ENCODE results near the gene SLC7A6. TPM values are rescaled to one million over a fixed set of nuclear protein-coding genes. Genes with fewer than 3 reads are reported as not detected.

The SLC7A6 gene
- total RNA-seq, 2 donors from 2014 or later = 12.8 to 30.5 TPM

DNA sequence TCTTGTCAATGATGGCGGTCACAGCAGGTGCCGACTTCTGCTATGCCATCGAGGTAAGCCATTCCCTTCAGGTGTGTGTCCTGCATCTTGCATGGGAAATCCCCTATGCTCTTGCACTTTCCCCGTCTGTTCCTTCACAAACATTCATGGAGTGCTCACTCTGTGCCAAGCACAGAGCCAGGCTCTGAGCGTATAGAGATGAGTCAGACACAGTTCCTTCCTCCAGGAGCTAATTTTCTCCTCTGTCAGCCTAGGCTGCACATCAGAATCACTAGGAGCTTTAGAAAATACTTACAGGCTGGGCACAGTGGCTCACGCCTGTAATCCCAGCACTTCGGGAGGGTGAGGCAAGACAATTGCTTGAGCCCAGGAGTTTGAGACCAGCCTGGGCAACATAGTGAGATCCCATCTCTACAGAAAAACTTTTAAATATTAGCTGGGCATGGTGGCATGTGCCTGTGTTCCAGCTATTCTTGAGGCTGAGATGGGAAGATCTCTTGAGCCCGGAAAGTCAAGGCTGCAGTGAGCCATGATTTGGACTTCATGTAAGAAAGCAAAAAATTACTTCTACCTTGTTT lies 60.5 kb downstream of the SLC7A6 start:
- no peaks in the 10 kb centered on the region for H3K4me1 ChIP-seq (replicated peaks)
- DNase-seq (ENCODE audit: low spot score) = no peak
- 92% methylated on average over 8 of the region's 8 CpGs for WGBS
- peaks cover 0 to 9% of the 10 kb centered on the region in 2 donors for H3K36me3 ChIP-seq
- no peaks in the 10 kb centered on the region for H3K9me3 ChIP-seq
- intact Hi-C loops (cut with DNase I) = loop anchor here (5.0 kb wide), 1 partner anchor 83 kb away; no protein-coding TSS in a partner anchor
- no peak overlapping the region for H3K27ac ChIP-seq
- H3K4me3 ChIP-seq = no peak overlapping the region
- H3K27me3 ChIP-seq (replicated peaks; ENCODE audit: insufficient read depth) = no peaks in the 10 kb centered on the region
- TF ChIP-seq POLR2AphosphoS5 (IDR thresholded peaks at IDR 0.05) (no peak), POLR2A (IDR thresholded peaks at IDR 0.05) (no peak)
- TF ChIP-seq, protein P1, sequence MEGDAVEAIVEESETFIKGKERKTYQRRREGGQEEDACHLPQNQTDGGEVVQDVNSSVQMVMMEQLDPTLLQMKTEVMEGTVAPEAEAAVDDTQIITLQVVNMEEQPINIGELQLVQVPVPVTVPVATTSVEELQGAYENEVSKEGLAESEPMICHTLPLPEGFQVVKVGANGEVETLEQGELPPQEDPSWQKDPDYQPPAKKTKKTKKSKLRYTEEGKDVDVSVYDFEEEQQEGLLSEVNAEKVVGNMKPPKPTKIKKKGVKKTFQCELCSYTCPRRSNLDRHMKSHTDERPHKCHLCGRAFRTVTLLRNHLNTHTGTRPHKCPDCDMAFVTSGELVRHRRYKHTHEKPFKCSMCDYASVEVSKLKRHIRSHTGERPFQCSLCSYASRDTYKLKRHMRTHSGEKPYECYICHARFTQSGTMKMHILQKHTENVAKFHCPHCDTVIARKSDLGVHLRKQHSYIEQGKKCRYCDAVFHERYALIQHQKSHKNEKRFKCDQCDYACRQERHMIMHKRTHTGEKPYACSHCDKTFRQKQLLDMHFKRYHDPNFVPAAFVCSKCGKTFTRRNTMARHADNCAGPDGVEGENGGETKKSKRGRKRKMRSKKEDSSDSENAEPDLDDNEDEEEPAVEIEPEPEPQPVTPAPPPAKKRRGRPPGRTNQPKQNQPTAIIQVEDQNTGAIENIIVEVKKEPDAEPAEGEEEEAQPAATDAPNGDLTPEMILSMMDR (IDR thresholded peaks at IDR 0.05) = no peak

DNA sequence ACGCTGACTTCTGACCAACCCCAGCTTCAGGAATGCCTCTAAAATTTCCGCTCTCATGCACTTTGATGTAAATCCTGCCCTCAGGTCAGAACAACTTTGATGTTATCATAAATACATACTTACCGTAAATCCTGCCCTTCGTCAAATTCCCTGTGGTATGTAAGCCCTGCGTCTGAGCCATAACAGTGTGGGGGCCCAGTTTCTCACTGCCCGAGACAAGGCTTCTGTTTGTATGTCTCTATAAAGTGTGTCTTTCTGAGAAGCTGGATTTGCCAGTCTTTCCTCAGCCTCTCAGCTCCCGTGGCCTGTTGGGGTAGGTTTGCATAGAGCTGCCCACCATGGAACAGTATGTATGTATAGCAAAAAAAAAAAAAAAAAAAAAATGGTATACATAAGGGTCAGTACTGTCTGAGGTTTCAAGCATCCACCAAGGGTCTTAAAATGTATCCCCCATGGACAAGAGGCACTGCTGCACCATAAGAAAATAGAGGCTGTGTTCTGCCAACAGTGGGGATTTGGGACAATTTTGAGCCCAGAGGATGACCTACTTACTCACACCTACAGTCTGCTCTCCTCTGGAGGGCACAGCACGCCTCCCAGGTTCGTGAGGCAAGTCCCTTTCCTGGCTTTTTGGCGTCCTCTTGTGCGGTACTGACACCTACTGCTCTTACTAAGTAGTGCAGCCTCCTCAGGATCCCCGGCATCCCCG lies 64.0 kb downstream of the SLC7A6 start:
- H3K4me3 ChIP-seq = no peak overlapping the region
- no peaks in the 10 kb centered on the region for H3K27me3 ChIP-seq (replicated peaks; ENCODE audit: insufficient read depth)
- TF ChIP-seq POLR2A (IDR thresholded peaks at IDR 0.05) = no peak
- peak; percentile 62 for TF ChIP-seq POLR2AphosphoS5 (IDR thresholded peaks at IDR 0.05)
- TF ChIP-seq, protein P1 (IDR thresholded peaks at IDR 0.05) = peak; percentile 79 to 96 (median 90)
- 25% methylated on average over 13 of the region's 13 CpGs for WGBS
- H3K36me3 ChIP-seq = peaks cover 0 to 9% of the 10 kb centered on the region in 2 donors
- no peak overlapping the region for H3K27ac ChIP-seq
- peak; percentile 76 for DNase-seq (ENCODE audit: low spot score)
- no peaks in the 10 kb centered on the region for H3K9me3 ChIP-seq
- intact Hi-C loops (cut with DNase I) = loop anchor here (1.0 to 5.0 kb wide), 2 partner anchors 67 to 86 kb away; no protein-coding TSS in a partner anchor
- no peaks in the 10 kb centered on the region for H3K4me1 ChIP-seq (replicated peaks)

DNA sequence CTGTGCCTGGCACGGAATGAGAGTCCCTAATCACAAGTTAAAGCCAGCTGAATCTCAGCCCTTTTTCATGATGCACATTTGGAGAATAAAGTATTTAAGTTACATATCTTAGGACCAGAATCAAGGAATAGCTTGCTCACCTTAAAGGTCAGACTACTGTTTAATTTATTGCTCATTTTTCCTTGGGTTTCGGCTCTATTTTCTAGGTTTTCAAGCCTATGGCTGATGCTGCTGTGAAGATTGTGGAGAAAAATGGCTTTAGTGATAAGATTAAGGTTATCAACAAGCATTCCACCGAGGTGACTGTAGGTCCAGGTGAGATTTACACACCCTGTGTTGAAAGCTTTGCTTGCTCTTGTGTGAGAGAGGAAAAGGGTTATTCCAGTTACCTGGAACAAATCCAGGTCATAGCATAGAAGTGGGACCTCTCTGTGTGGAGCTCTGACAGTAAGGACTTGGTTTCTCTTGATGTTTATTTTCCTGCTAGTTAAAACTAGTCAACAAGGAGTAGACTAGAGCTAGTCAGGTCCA lies 64.6 kb downstream of the SLC7A6 start:
- no peaks in the 10 kb centered on the region for H3K27me3 ChIP-seq (replicated peaks; ENCODE audit: insufficient read depth)
- 45% methylated on average over 3 of the region's 3 CpGs for WGBS
- H3K4me3 ChIP-seq = no peak overlapping the region
- intact Hi-C loops (cut with DNase I) = loop anchor here (1.0 to 5.0 kb wide), 2 partner anchors 68 to 87 kb away; no protein-coding TSS in a partner anchor
- no peak for DNase-seq (ENCODE audit: low spot score)
- no peak for TF ChIP-seq POLR2AphosphoS5 (IDR thresholded peaks at IDR 0.05)
- TF ChIP-seq POLR2A (IDR thresholded peaks at IDR 0.05) = no peak
- TF ChIP-seq, protein P1 (IDR thresholded peaks at IDR 0.05) = no peak
- H3K36me3 ChIP-seq = peaks cover 0 to 9% of the 10 kb centered on the region in 2 donors
- no peaks in the 10 kb centered on the region for H3K4me1 ChIP-seq (replicated peaks)
- H3K27ac ChIP-seq = no peak overlapping the region
- H3K9me3 ChIP-seq = no peaks in the 10 kb centered on the region

DNA sequence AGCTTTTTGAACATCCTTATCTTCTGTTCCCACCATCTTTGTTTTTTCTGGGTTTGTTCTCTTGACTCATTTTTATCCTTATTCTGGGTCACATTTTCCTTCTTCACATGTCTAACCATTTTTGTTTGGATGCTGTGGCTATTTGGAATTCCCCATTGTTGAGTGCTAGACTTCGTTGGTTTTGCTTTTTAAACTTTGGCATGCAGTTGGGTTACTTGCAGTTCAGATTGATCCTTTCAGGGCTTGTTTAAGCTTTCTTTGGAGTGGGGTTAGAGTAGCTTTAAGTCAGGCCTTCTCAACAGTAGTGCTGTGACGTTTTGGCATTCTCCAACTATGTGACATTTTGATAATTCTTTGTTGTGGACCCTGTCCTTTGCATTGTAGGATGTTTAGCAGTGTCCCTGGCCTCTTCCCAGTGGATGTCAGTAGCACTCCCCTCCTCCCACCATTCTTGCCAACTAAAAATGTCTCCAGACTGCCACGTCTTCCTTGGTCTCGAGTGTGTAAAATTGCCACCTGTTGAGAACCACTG lies 67.6 kb downstream of the SLC7A6 start:
- Histone ChIP-seq H3K27ac (no peak overlapping the region), H3K36me3 (no peaks in the 10 kb centered on the region), H3K4me3 (no peak overlapping the region), H3K27me3 (replicated peaks; ENCODE audit: insufficient read depth) (no peaks in the 10 kb centered on the region), H3K4me1 (replicated peaks) (no peaks in the 10 kb centered on the region), H3K9me3 (no peaks in the 10 kb centered on the region)
- intact Hi-C loops (cut with DNase I) = no loop called here
- WGBS = 27% methylated on average over 4 of the region's 4 CpGs
- TF ChIP-seq, protein P1 (IDR thresholded peaks at IDR 0.05) = no peak
- no peak for TF ChIP-seq POLR2AphosphoS5 (IDR thresholded peaks at IDR 0.05)
- TF ChIP-seq POLR2A (IDR thresholded peaks at IDR 0.05) = no peak
- DNase-seq (ENCODE audit: low spot score) = no peak

Data from prostate gland (tissue), 2 donors.